Stimulated activated CD8-positive, alpha-beta memory T cell treated with anti-CD3 and anti-CD28 coated beads, Interleukin-7, amount 100 ng/mL, for 4 hours (primary cell): ENCODE results near the gene SATB2.

Source experiments
- DNase-seq, 2 donors: peaks; one replicate each; pipeline ENCODE4 v3.0.0-alpha.2; 2020; ENCODE audit warnings: low read depth in 2 of 2

Gene SATB2

DNA sequence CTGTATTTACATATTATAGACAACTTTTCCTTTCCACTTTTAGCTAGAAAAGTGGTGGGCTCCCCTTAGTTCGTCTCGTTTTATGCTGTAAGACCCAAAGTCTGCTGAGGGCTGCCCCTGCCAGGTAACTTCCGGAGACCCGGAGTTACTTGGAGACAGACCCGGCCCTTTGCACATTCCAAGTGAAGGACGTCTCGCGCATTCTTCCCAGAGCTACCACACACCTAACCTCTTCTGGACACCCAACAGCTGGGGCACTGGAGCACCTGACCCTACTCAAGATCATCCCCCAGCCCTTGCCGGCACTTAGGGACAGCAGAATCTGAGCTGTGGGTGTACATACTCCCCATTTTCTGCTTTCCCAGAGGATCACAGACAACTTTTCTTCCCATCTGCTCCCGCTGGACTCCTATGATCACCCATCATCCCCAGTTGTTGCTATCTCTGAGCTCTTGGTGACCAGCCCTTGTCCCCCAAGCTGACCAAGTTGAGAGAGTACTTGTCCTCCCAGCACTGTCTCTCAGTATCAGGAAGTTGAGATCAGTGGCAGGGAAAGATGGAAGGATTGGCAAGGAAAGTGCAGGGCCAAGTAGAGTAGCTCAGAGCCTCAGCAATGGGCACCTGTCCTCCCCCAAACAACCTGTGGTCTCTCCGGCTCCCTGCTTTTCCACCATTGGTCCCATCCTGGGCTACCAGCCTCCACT, 8.4 kb upstream of the SATB2 start:
- no peak for DNase-seq

DNA sequence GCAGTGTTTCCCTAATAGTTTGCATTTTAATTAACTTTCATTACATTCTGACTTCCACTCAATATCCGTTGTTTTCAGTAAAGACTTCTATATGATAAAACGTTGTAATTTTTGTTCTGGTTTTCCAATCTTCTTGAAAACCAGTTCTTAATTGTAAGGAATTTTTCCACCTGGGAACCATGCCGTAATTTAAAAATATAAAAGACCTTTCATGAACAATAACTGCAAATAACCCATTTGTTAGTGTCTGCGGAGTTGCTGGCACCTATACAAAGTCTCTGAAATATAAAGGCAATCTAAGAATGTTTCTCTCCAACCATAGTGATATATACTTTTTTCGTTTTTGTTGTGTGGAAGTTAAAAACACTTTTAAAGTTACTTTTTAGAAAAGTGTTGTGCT, 7.7 kb upstream of the SATB2 start:
- no peak for DNase-seq

DNA sequence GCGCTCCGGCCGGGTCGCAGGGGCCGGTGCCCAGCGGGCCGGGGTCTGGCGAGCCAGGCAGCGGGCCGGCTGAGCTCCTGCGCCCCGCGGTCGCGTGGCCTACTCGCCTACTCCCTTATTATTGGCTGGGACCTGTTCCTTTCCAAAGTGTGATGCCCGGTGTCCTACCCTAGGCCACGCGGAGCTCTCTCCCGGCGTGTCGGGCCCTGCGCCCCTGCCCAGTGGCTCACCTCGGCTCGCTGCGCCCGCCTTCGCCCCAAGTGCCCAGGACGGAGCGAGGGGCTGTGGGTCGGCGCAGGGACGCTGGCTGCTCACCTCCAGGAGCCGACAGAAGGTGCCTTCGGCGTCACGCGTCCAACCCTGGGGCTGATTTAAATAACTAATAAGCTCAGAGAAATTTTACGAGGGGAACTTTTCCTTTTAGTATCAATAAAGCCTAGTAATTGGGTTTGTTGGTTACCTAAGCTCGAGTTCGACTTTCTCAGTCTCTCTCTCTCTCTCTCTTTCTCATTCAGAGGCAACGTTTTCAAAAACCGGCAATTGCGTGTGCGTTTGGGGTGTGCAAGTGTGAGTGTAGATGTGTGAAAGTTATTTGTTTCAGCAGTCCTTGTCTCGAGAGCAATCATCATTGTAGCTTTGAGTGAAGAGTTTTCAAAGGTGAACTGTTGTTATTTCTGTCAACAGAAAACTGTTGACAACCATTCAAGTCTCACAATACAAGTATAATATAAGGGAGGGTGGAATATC, 7.0 kb upstream of the SATB2 start:
- no peak for DNase-seq

DNA sequence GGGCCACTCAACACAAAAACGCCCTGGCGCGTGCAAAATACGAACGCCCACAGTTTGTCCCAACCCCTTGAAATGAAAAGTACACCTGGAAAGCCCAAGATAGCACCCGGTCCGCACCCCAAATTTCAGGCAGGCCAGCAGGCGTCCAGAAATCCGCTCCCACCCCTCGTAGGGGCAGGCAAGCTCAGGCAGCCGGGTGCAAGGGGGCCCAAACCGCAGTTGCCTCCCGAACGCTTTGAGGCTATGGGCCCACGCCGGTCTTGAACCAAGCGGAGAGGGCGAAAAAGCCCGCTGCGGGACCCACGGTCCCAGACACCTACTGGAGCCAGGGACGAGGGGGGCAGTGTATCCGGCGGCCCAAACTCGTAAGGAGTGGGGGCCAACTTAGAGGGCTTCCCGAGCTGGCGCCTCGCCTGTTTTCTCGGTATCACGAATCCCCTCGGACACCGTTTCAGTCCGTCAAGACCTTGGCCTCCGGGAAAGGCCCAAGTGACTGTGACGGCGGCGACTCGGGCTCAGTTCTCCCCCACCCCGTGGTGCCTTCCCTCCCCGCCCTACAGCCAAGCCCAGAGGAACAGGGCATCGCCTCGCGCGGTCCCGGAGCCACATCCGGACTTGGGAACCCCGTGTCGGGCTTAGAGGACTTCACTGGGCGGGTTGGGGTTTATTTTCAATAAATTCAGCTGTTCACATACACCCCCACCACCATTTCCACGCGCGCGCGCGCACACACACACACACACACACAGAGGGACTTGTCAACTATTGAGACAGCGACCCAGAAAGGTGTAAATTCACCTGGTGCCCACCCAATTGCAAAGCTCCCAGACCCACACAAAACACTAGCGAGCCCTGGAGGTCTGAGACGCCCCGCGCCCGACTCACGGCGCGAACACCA, 6.2 kb upstream of the SATB2 start:
- DNase-seq = no peak

DNA sequence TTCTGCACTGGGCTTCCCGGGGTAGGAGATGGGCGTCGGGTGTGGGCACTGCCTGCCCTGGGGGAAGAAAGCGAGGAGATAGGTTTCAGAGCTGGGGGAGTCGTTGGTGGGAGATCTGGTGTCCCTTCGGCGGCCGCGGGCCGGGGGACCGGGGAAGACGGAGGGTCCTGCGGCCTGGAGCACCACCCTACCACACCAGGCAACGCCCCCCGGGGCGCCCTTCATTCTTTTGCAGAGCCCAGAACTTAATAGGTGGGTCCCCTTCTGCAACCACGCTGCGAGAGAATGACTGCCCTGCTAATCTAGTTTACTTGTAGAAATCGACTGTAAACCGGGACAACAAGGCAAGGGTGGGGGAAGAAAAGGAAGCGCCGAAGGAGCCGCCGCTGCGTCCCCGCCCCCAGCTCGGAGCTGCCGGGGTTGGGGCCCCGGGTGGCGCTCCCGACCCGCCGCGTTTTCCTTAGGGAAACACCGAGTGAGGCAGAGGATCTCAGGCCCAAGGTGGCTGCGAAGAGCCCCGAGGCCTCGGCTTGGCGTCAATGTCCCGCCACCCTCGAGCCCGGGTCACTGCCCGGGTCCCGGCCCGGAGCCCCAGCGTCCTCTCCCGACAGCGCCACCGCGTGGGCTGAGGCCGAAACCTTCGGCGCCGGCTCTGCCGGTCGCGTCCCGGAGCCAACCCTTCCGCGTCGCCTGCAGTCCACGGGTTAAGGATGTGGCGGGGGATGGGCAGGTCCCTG, 5.4 kb upstream of the SATB2 start:
- no peak for DNase-seq

DNA sequence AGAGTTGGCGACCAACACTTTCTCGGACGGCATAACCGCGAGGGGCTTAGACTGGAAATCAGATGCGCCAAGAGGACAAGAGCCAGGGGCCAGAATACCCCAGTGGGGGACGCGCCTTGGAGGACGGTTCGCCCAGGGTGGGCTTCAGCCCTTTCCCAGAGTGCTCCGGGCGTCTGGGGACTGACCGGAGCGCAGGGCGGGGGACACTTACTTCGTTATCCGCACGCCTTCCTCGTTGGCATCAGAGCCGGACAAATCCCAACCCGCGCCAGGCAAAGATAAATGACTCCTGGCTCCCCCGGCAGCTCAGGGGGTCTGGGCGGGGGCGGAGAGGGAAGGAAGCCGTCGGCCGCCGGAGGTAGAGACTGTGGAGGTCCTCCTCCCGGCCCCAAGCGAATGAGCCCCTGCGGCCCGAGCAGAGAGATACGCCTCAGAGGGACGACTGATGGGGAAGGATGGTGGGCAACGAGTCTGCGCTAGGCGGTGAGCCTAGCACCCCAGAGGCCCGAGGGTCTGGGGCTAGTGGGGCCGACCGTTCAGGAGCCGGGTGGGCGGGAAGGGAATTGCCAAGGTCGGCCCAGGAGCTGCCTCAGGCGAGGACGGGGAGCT, 4.7 kb upstream of the SATB2 start:
- DNase-seq = no peak

DNA sequence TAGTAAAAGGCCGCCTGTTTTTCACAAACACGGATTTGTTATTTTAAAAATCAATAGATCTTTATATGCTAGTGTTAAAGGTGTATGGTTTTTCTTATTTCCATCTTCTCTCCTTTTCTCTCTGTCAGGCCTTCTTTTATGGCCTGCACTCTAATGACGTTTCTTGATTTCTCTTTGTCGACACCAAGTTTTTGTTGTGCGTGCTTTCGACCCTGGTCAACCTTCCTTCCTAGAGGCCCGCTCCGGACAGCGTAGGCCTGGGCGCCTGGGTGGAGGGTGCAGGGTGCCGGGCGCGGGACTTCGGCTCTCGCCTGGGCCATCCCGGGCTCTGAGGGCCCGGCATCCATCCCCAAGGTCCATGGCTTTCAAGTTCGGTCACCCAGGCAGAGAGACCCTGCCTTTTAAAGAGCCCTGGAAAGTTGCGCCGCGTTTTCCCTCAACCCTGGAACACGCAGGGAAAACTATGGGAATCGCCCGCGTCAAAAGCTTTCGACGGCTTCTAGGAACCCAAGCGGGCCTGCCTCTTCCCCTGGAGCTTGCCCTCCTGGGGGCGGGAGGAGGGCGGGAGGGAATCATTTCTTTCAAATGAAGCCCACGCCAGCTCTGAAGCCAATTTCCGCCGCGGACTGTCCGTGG, 4.1 kb upstream of the SATB2 start:
- DNase-seq = no peak

DNA sequence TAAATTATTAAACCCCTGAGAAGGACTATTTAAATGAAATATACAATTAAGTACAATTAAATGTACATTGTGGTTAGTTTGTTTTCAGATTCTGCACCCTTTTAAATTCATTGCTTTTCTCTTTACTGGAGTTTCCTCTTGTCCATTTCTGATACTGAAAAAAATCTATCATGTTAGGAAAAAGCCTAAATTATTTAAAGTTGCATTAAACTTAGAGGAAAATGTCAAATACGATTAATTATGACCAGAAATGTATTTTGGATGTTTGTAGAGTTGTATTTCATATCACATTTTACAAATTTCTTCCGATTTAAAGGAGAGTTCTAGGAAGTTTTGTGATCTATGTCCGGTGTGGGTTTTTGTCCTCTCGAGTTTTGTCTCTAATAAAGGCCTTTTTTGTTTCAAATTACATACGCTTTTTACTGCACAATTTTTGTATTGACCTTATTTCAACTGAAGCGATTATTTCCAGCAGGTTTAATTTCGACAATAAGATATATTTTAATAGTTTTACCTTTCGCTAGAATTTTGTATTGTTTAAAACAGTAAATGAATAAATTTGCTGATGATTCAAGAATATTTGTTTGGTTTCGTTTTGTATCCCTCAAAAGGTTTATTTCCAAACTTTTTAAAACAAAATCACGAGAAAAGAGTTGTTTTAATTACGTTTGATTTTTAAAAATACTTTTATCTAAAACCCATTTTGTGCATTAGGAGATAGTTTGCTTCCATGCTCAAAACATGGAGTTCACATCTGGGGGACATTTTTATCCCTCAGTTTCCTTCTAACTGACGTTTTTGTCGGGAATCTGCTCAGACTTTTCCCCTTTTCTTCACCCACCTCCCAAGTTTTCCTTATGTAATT, 3.3 kb upstream of the SATB2 start:
- no peak for DNase-seq

DNA sequence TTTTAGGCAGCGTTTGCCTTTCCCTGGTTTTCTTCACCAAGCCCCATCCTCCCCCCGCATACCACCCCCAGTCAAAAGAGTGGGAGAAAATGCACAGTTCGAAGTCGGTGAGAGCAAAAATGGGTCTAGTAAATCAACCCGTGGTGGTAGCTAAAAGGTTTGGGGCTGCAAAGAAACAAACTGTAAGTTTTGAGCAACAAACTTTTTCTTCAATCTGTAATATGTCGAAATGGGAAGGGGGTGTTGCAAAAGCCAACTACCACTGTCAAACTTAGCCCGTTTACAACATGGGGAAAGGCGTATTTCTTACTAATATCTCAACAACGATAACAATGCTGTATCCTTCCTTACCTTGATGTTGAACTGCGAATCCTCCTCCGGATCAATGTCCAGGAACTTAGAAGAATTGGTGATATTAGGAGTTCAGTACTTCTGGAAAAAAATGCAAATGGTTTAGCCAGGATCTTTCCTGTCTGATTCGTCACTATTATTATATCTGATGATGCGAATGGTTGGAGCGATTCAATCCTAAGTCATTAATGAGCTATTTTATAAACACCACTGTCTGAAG, 2.4 kb upstream of the SATB2 start:
- DNase-seq = no peak

DNA sequence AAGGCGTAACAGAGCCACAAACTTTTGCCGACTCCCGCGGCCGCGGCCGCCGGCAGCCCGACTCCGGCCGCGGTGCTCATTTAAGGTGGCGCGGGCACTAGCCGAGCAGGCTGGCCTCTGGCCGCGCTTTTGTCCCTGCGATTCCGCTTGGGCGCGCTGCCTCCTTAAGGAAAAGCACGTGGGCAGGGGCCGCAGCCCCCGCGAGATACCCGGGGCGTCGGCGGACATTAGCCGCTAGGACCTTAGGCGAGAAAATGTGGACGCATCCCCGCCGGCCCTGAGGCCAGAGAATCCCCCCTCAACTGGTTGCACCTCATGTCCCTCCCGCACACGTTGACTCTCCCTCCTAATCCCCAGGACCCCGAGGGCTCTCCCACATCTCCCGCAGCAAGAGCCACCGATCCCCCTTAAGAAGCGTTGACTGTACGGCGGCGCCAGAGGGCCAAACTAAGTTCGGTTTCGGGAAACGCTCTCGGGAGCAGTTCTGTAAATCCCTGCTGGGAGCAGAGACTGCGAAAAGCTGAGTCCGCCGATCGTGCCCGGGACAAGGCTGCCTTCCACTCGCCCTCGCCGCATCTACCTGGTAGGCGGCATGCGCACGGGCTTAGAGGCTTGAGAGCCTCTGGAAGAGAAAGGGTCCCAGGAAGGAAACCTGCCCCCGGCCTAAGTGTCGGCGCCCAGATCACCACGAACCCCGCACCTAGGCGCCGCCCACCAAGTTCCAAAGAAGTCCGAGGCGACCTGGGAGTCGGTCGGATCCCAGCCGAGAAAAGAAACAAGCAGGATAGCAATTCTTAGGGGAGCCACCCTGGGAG, 1.8 kb upstream of the SATB2 start:
- DNase-seq = peak; percentile 34 to 42

DNA sequence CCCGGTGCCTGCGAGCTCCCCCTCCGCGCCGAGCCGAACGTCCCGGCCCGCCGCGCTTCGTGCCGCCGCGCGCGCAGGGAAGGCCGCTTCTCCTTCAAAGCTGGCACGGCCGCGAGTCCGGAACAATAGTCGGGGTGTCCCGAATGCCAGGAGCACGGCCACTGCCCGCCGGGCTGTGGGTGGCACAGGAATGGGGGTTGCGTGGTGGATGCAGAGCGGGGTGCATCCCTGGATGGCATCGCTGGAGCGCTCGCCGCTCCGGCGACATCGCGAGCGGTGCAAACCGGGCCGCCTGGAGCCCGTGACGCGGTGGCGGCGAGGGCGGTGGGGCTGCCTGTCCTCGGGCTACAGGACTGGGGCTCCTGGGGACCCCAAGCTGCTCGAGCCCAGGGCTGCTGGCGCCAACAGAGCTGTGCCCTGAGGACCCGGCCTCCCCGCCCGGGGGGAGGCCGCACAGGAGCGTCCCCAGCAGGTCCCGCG, 1.1 kb upstream of the SATB2 start:
- no peak for DNase-seq

DNA sequence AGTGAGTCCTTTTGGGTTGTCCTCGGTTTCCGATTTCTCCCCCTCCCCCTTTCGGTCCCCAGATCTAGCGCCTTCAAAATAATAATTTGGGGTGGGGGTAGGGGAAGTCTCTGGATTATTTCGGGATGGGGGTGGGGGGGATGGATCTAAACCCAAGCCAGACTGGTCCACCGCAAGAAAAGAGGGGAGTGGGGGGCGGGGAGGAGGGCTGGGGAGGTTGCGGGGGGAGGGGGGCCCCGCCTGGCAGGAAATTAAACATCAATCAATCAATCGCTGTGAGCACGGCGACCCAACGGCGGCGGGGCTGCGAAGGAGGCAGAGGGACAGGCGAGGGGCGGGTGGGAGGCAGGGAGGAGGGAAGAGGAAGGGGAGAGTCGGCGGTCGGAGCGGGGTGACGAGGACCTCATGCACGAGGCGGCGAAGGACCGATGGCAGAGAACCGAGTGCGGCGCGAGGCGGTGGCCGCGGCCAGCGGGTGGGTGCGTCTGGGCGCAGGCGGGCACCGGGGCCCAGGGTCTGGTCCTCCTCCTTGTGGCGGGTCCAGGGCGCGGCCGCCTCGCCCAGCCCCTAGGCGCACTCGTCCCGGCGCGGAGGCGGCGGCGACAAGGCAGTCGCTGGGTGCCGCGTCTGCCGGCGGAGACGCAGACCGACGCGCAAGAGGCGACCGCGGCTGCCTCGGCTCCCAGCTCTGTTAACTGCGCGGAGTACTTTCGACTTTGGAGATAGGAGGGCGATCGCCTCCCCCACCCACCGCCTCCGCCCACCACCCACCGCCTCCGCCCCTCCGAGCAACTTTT, 468 bp upstream of the SATB2 start:
- no peak for DNase-seq

DNA sequence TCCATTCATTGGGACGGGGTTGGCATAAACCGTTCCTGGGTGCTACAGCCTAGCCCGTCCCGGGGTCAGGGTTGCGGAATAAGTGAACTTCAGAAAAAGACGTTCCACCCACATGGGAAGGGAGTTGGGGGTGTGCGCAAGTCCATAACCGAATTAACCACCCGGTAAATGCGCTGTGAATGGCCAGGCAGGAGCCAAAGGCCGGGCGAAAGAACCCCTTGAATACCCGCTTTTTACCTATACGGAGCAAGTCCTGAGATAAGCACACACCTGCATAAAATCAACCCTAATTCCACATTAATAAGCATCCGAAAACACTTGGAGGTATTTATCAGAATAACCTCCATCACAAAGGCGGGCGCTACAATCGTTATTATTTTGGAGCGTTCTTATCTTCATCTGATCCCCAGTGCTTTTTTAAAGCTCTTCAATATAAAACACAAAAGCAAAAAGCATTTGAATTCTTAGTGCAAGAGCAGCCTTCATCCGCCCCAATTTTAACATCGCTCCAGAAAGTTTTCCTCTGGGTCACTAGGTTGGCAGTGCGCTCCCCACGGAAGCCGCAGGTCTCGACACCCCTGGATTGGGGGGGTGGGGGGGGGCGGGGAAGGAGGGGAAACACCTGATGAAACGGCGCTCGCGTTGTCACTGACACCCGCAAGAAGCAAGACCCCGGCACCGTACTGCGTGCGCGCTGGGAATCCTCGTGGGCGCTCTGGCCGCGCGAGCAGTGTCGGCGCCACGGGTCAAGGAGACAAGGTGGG, 1.2 kb downstream of the SATB2 start:
- no peak for DNase-seq

DNA sequence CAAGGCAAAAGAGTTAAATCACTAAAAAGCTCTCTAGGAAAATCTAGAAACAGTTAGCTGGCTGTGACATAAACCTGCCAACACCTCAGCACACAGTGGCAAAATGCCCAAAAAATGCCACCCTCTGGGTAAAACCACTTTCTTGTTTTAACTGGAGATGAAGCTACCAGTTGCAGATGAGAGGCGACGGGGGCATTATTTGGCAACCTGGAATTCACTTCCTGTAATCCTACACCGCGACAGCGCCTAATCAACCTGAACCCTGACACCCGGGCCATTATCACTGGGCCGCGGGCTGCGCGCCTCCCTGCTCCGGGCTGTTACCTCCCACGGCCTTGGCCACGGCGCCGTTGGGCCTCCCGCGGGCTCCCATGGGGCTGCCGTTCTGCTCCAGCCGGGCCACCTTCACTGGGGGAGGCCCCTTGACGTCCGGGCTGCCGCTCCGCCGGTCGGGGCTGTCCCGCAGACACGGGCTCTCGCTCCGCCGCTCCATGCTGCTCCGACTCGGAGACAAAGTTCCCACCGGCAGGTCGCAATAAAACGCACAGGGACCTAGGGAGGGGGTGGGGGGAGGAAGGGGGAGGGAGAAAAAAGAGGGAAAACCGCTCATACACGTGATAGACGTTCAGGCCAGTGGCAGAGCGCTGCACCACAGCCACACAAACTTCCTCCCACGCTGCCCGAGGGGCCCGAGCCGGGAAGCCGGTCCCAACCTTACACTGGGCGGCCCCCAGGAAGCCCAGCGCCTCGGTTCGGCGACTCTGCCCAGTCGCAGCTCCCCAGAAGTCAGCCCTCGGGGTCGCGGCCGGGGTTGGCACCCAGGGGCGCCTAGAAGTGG, 2.0 kb downstream of the SATB2 start:
- DNase-seq = no peak

DNA sequence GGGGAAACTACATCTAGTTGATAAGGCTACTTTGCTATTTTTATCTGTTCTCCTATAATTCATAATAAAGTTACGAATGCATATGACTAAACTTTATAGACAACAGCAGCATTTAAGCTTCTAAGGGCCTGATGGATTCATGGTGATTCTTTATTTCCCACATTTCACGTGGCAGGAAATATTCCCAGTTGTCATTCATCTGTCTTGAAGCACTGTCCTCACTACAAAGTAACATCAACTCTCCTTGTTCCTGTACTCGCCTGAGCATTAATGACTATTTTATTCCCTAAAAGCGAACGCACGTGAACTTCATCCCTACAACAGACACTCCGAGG, 2.6 kb downstream of the SATB2 start:
- DNase-seq = no peak

DNA sequence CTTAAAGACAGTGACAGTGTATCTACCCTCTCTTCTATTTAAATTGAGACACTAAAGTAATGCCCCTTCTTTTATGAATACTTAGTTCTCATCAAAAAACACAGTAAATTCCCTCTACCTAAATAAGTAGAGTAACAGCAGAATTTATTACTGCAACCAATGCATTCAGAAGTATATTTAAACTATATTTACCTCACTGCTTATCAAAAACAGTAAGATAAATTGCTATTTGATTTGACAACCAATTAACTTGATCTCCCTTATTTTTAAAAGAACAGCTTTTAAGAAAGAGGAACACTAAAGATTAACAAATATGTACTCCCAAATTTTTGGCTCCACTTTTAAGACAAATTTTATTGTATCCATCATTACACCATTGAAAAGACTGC, 4.8 kb downstream of the SATB2 start:
- no peak for DNase-seq
